ENCODE data around the gene TNFRSF12A.

TNFRSF12A gene

DNA sequence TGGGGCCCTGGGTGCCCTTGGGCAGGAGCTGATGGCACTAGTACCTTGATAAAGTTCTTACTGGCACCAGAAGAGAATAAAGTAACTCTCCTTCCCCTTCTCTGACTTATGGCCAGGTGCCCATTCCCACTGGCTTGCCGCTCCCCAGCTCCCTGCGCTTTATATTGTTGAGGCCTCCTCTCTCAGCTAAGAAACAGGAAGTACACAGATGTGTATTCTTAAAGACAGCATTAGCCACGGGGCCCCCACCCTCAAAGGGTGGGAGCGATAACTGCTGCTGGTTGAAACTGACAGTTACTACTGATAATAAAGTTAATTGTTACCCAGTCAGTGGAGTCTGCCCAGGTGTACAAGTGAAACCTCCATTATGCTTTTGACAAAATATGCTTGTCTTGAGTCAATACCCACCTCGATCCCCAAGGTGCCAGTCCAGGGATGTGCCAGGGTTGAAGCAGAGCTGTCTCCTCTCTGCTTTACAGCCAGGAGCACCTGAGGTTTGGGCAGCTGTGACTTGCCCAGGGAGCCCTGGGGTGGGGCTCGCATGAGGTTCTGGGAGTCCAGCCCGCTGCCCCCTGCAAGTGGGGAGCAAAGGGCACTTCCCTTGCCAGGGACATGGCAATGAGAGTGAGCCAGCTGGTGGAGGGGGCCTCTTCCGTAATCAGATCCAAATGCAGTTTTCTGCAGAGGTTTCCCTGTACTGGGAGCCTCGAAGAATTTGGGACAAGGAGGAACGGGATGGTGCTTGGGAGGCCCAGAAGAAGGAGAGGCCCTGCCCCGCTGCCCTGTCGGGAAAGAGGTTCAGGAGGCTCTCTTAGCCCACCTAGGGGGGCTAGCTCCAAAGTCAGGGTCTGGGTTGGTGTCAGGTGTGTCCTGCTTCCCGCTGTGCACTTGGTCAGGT is 12.9 kb upstream of the TNFRSF12A start:
- peak; percentile 59 for DNase-seq (ENCODE audit: low spot score)
- TF ChIP-seq, protein P1, sequence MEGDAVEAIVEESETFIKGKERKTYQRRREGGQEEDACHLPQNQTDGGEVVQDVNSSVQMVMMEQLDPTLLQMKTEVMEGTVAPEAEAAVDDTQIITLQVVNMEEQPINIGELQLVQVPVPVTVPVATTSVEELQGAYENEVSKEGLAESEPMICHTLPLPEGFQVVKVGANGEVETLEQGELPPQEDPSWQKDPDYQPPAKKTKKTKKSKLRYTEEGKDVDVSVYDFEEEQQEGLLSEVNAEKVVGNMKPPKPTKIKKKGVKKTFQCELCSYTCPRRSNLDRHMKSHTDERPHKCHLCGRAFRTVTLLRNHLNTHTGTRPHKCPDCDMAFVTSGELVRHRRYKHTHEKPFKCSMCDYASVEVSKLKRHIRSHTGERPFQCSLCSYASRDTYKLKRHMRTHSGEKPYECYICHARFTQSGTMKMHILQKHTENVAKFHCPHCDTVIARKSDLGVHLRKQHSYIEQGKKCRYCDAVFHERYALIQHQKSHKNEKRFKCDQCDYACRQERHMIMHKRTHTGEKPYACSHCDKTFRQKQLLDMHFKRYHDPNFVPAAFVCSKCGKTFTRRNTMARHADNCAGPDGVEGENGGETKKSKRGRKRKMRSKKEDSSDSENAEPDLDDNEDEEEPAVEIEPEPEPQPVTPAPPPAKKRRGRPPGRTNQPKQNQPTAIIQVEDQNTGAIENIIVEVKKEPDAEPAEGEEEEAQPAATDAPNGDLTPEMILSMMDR (IDR thresholded peaks at IDR 0.05; ENCODE audit: extremely low read depth, missing control alignments), result no peak

DNA sequence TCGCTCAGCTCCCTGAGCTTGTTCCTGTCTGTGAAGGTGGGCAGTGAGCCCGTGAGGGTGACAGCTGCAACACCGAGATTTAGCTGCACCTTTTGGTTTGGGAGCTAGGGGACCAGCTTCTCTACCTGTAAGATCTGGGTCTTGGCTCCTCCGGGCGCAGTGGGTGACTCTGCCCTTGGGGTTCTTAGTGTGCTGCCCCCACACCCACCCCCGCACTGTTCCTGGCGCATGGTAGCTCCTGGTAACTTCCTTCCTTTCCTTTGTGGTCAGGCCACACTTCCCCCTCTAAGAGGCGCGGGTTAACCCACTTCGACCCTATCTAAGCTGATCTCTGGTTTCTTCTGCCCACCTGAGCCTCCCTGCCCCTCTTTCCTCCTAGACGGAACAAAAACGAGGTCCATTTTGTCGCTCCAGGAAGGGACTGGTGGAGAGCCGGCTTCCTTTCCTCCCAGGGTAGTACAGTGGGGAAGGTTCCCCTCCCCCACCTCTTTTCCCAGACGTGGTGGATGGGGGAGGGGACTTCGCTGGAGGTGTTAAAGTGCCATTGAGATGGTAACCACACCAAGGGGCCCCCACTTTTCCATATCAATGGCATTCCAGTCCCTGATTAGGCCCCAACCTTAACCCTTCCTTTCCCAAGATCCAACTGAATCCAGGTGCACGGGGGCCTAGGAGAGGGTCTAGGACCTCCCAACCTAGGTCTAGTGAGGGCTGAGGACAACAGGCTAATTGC is 12.0 kb upstream of the TNFRSF12A start:
- TF ChIP-seq, protein P1 (IDR thresholded peaks at IDR 0.05; ENCODE audit: extremely low read depth, missing control alignments), result no peak
- no peak for DNase-seq (ENCODE audit: low spot score)

DNA sequence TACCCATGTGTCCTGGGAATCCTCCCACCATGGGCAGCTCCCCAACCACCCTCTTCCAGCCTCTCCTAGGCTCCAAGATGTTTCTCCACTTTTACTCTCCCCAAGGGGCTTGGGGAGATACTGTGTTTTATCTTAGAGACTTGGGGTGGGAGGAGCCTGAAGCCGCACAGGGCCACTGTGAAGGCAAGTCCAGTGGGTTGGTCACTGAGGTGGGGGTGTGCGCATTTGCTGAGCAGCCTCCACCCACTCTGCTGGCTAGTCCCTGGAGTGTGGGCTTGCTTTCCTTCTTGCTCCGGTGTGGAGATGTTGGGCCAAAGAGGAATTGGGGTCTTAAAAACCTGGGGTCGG is 11.5 kb upstream of the TNFRSF12A start:
- no peak for DNase-seq (ENCODE audit: low spot score)

DNA sequence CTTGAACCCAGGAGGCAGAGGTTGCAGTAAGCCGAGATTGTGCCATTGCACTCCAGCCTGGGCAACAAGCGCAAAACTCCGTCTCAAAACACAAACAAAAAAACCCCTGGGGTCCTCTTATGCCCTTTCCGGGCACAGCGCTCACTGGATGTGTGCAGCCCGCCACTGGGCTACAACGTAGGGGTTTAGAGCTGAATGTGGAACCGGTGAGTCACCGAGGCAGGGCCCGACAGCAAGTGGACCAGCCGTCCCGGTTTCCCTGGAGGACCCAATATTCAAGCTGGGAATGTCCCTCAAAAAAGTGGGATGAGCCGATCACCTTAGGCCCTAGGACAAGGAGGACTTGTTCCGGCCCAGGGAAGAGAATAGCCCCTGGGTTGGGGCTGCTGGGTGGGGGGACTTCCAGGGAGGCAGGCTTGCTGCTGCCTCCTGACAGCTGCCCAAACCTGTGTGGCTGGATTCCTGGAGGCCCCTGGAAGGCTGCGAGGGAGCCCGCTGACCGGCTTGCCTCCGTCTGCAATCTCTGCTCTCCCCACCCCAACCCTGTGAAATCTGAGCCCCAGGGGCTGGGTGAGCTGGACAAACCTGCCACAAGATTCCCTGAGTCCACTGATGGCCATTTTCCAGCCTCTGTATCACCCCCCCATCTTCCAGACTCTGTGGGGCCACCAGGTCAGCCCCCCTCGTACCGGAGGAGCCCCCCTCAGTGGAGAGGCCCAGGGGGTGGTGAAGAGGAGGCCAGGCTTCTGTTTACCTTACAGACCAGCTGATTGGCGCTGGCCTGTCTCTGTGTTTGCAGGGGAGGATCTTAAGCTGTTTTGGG is 10.4 kb upstream of the TNFRSF12A start:
- DNase-seq (ENCODE audit: low spot score), result no peak
- TF ChIP-seq, protein P1 (IDR thresholded peaks at IDR 0.05; ENCODE audit: extremely low read depth, missing control alignments), result no peak

More for the DNA sequence above, 11.5 kb upstream of the TNFRSF12A start:
- TF ChIP-seq, protein P1 (IDR thresholded peaks at IDR 0.05; ENCODE audit: extremely low read depth, missing control alignments), result no peak

DNA sequence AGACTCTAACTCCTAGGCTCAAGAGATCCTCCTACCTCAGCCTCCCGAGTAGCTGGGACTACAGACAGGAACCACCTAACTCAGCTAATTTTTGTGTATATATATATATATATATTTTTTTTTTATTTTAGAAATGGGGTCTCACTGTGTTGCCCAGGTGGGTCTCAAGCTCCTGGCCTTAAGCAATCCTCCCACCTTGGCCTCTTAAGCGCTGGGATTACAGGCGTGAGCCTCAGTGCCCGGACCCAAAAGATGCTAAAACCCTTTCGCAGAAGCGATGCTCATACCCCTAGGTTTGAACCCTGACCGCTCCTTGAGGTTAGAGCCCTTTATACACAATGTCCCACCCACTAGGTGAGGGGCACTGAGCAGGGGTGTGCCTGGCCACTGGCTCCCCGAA is 9.7 kb upstream of the TNFRSF12A start:
- no peak for DNase-seq (ENCODE audit: low spot score)
- TF ChIP-seq, protein P1 (IDR thresholded peaks at IDR 0.05; ENCODE audit: extremely low read depth, missing control alignments), result no peak

DNA sequence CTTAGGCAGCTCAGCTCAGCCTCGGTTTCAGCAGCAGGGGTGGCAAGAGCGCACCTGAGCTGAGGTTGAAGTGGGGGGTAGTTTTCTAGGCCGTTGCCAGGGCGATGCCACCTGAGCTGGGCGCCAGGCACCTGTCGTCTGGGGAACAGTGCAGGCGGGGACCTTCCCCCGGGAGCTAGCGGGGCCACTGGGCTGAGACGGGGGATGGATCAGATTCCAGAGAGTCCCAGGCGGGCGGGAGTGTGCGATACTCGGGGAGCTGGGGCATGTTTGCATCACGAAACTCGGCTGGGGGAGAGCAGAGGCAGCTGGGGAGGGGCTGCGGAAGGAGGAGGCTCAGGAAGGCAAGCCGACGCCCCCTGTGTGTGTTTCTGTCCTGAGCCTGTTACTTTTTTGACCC is 7.9 kb upstream of the TNFRSF12A start:
- no peak for DNase-seq (ENCODE audit: low spot score)
- TF ChIP-seq, protein P1 (IDR thresholded peaks at IDR 0.05; ENCODE audit: extremely low read depth, missing control alignments), result no peak

Measured in GM20000 (cell line).